ENCODE results near the gene BTG1. TPM values are rescaled to one million over a fixed set of nuclear protein-coding genes. Genes with fewer than 3 reads are reported as not detected.

The BTG1 gene
- total RNA-seq: 37.2 TPM

DNA sequence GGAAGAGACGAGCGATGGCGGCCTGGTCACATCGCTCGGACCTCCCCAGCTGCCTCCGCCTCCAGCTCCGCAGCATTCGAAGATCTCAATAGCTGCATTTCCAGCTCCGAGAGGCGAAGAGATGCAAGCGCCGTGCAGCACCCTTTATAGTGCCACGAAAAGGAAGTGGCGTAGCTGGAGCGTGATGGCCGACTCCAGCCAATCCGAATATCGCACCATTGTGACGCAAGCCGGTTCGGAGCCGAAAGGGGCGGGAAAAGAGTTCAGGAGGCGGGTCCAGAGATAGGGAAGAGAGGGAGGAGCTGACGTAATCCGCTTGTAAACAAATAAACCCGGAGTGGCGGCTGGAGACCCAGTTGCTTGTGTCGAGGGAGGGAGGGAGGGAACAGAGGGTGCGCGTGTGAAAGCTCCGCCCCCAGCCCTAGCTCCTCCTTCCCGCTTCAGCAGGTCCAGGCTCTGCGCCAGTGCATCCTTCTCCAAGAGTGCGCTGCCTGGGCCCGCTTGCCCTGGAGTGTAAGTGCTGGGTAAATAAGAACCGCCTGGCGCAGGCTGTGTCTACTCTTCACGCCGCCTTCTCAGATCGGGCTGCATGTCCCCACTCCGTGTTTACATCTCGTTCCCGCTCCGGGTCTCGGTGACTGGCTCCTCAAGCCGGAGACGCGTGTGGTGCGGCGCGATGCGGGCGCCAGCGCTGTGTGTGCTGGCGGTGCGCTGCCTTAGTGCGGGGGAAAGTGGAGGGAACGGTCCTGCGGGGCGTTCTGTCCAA, at the start of gene BTG1:
Gene BTG1, minus strand, starts transcription at position 116 of the 766 bp plus-strand sequence. CDS start 311 bp downstream, outside the sequence.

Small RNA genes lying within 50 kb of the gene (small RNA-seq; reads per million reads assigned to genes)
- not detected for gene RF00019 (ENCODE audit: low replicate concordance)
